Activated CD4-positive, alpha-beta T cell treated with anti-CD3 and anti-CD28 coated beads for 4 hours (primary cell): ENCODE data around the gene MYBPH.

Experiments
- DNase-seq, 2 donors: peaks; one replicate each; pipeline ENCODE4 v3.0.0-alpha.2; 2020

The MYBPH gene

GRCh38 chr1:203199816-203200571, 24.4 kb upstream of the MYBPH start:
- DNase-seq = no peak

DNA sequence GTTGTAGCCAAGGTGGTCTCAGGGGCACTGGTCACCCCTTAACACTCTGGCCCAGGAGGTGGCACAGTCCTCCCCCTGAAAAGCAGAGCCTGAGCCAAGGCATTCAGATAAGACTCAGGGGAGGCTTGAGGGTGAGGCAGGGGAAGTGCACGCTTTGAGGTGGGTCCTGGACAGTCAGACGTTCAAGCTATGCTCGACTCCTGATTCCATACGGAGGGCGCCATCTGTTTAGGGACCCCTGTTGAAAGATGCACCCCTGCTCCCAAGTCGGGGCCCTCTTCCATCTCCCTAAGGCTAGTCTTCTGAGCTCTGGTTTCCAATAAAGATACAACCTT, 23.8 kb upstream of the MYBPH start:
- DNase-seq = no peak

- DNase-seq = no peak
Measured at GRCh38 chr1:203199002-203199401, 23.4 kb upstream of the MYBPH start.

- DNase-seq = no peak
Measured at GRCh38 chr1:203197625-203198024, 22.0 kb upstream of the MYBPH start.

- DNase-seq = no peak
Measured at GRCh38 chr1:203196371-203196770, 20.7 kb upstream of the MYBPH start.

DNA sequence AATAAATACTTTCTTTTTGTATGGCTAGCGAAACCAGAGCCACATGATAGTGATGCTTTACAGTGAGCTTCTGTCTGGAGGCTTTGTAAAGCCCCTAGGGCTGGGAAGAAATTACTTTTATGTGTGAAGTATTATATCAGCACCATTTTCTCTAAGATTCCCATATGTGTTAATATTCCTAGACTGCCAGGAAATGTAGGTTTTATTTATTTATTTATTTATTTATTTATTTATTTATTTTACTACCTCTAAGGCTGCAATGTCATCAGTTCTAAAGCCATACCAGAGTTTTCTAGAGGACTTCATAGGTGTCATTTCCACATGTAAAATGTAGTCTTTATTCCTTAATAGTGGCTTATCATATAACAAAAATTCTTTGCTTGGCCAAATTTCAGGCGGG, 15.3 kb upstream of the MYBPH start:
- DNase-seq = no peak

DNA sequence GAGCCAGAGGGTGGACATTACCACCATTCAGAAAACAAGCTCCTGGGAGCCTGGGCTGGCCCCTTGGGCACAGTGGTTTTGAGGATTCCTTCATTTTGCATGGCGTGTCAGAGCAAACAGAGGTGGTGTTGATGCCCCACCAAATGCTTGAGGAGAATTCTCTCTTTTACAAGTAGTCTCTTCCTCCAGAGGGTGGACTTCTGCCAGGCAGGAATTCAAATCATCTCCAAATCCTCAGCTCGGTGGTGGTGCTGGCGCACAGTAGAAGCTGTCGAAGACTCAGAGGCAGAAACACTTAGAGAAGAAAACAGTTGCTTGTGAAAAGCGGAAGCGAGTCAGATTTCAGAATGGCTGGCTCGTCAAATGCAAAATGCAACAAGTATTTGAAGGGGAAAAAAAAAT, 14.3 kb upstream of the MYBPH start:
- DNase-seq = no peak

GRCh38 chr1:203188686-203189232, 13.1 kb upstream of the MYBPH start:
- DNase-seq = no peak

DNA sequence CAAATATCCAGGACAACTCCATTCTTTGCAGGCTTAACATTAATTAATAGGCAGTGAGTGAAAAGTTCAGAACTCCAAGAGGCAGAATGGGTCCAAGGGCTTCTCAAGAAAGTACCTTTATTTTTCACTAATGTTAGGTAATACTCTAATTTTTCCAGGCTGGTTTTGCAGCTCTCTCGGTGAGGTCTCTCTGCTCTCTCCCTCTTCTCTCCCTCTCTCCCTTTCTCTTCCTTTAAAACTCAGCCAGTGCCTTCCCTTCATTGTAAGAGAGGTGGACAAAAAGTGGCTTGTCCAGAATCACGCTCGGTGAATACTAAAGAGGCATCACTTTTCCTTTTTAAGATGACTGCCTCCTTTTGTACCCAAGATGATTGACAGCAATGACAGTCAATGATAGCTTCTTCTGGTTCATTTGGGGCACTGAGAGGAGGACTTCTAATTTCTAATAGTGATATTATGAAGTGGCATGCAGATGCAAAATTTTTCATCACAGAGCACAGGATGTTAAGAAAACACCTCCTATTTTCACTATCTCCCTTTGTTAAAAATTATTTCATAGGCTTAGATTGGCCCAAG, 12.2 kb upstream of the MYBPH start:
- DNase-seq = no peak

DNA sequence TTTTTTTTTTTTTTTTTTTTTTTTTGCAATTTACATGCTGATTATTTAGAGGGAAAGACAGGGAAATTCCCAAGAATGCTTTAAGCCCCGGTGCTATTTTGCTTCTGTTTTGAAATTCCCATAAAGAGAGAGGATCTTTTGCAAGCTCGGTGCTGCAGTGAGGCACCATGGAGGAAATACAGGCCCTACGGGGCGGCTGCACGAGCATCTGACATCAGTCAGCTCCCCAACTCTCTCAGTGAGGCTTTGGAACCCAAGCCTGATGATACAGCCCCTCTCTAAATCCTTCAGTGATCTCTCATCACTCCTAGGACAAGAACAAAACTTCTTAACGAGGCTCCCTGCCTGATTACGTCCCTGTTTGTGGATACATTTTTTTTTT, 11.7 kb upstream of the MYBPH start:
- no peak for DNase-seq

GRCh38 chr1:203186446-203187303, 11.0 kb upstream of the MYBPH start, which contains the start of gene CHI3L1:
Gene CHI3L1, minus strand, starts transcription at chr1:203186704. Its CDS starts 81 bp downstream, at chr1:203186623.
- DNase-seq = no peak

DNA sequence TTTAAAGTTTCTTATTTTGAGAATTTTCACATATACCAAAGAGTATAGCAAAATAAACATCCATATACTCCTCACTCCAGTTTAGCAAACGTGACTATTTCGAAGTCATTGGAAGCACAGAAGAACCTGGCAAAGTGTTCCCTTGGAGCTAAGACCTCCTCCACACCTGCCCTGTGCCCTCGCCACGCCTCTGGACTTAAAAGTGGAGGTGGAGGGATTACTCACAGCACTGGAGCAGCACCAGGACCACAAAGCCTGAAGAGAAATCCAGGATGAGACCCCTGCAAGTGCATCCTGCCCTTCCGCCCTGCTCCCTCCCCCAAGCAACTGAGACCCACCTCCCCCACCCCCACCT, 10.4 kb upstream of the MYBPH start:
- DNase-seq = no peak

DNA sequence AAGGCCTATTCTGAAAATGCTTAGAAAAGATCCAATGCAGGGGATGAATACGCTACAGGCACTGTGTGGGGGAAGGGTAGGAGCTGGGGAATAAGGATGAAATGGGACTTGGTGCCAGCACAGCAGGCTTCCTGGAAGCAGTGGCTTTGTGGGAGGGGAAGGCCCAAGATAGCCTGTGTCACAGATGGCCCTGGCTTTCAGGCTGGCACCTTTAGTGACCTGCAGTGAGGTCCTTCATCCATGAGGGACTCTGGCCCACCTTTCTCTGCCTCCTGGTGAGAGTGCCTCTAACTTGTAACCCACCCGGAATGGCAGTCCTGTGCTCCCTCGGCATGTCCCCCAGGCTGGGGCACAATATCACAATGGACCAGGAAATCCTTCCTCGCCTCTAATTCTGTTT, 10.0 kb upstream of the MYBPH start:
- DNase-seq = no peak

- no peak for DNase-seq
Measured at GRCh38 chr1:203185061-203185461, 9.4 kb upstream of the MYBPH start.

DNA sequence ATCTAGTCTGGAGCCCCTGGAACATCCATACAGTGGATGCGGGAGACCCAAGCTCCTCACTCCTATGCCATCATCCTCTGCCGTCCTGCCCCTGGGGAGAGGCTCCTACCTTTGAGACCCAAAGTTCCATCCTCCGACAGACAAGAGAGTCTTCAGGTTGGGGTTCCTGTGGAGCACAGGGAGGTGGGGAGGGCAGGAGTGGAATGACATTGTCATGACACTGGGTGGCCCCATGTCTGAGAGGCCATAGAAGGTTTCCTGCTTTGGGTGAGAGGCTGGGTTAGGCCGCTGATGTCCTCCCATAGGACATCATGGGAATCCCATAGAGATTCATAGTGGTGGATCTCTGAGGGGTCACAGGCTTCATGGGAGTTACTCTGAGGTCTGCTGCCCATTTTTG, 8.8 kb upstream of the MYBPH start:
- DNase-seq = no peak

DNA sequence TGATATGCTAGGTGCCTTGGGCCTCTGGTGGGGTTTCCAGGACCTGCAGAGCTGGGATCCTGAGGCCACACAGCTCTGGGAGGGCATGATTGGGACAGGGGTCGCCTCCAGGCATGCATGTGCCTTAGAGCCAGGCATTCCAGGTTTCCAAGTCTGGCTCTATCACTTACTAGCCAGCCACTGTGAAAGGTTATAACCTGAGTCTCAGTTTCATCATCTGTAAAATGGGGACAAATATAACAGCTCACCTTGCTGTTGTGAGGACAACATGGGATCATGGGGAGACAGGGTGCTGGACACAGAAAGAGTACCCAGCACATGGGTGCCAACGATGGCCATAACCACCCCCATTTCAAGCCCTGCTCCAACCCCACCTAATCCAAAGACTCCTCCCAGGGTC, 8.2 kb upstream of the MYBPH start:
- DNase-seq = no peak

- DNase-seq = no peak
Measured at GRCh38 chr1:203182387-203182953, 6.8 kb upstream of the MYBPH start.

DNA sequence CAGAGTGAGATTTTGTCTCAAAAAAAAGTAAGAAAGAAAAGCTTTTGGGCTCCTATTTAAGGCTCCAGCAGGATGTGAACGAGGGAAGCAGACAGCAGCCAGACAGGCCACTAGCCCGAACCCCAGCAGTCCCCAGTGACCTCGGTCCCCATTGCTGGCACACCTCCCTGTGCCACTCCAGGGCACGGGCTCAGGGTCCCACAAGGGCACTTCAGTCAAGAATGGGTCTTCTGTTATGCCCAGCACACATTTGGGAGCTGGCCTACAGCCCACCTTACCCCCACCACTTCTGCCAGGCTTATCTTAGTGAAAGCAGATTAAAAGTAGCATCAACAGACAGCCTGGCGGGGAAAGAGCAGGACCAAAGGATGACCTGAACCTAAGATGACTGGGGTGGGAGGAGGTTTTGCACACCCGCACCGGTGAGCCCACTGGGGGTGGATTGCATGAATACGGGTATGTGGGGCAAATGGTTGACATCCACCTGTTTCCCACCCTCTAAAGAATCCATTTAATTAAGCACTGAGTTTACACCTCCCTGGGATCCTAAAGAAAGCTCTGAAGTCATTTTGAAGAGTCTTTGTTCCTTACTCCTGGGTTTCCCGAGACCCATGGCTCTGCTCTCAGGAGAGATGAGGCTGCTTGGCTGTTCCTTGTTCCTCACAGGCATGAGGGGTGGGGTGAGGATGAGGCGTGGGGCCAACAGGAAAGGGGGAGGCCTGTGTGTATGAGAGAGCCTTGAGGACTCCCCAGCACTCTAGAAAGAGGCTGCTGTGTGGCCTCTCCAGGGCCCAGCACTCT, 6.2 kb upstream of the MYBPH start:
- no peak for DNase-seq

DNA sequence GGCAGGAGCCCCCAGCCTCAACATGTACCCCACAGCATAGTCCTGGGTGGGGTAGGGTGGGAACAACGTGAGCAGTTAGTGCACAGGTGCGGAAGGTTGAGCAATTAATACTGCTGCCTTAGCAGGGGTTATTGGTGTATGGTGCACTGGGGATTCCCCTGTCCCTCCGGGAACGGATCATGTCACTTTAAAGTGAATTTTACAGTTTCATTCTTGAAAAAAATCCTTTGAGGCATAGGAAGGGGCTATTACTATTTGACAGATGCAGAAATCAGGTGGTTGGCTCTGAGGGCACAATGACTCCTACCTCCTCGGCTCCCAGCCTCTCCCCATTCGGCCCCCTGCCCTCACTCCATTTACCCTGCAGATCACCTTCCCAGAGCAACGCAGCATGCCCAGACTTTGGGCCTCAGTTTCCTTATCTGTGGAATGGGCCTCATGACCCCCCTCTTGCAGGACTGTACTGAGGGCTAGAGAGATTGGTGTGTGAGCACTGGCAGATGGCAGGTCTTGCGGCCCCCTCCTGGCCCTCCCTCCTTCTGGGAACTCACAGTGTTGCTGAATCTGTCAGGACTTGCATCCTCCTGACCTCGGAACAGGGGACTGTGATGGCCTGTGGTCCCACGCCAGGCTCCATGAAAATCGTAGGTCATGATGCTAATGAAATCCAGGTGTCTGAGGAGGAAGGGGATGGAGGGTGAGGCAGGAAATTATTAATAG, 5.1 kb upstream of the MYBPH start:
- no peak for DNase-seq

- no peak for DNase-seq
Measured at GRCh38 chr1:203179667-203180005, 4.0 kb upstream of the MYBPH start.

DNA sequence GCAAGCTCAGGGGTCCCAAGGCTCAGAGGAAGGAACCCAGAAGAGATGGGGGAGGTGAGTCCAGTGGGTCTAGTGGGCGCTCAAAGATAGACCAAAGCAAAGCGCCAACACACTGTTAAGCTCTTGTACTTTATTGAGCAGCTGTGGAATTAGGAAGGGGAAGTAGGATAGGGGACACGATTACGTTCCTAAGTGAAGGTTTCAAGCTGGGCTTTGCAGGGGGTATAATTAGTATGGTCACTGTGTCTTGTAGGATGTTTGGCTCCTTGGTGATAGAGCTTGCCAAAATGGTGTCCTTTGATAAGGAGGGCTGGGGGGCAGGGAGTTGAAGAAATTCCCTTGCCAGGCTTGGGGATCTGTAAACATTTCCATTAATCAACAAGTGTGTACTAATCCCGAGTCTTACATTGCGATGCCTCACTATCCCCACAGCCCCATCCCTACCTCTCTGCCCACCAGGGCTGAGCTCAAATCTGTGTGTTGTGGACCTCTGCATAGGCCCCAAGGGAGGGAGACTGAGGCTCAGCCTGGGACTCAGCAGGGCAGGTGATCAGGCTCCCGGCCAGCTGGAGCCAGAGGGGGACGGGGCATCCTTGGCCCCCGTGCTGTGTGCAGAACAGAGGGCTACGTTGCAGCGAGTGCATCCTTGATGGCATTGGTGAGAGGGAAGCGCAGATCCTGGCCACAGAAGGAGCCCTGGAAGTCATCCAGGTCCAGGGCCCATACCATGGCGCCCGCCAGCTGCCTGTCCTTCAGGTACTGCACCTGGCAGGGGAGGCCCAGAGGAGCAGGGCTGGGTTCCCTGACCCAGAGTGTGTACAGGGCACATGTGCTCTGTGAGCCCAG, 3.4 kb upstream of the MYBPH start:
- no peak for DNase-seq
